Upper lobe of left lung (tissue), 6 donors: ENCODE results near the gene RNH1. TPM values are rescaled to one million over a fixed set of nuclear protein-coding genes. Genes with fewer than 3 reads are reported as not detected.

ENCODE experiments used
- ATAC-seq, 2 donors: fragments of 200-7000 bp; cut with Tn5 transposase; one replicate each; pipeline ENCODE4 v1.9.1; 2022; ENCODE audit warnings: mild to moderate bottlenecking in 2 of 2, moderate library complexity in 2 of 2; ENCODE audit not compliant: low FRiP score in 2 of 2
- DNase-seq, 2 donors: peaks; one replicate each; pipeline ENCODE4 v3.0.0-alpha.2; 2019 to 2020
- H3K27ac ChIP-seq, 4 donors: fragments of 200-600 bp; sonication (generic); one replicate each; pipeline ENCODE4 v1.5.1; 2016 to 2019
- H3K27me3 ChIP-seq, 4 donors: fragments of 200-600 bp; sonication (generic); one replicate each; pipeline ENCODE4 v1.5.1; 2017 to 2019
- H3K36me3 ChIP-seq, 4 donors: fragments of 200-600 bp; sonication (generic); one replicate each; pipeline ENCODE4 v1.5.1; 2016 to 2019
- H3K4me1 ChIP-seq, 4 donors: fragments of 200-600 bp; sonication (generic); one replicate each; pipeline ENCODE4 v1.5.1; 2018 to 2019
- H3K4me3 ChIP-seq, 4 donors: fragments of 200-600 bp; sonication (generic); one replicate each; pipeline ENCODE4 v1.5.1; 2017 to 2019; ENCODE audit warnings: mild to moderate bottlenecking in 2 of 4, moderate library complexity in 1 of 4
- H3K9me3 ChIP-seq, 4 donors: fragments of 200-600 bp; sonication (generic); one replicate each; pipeline ENCODE4 v1.5.1; 2018 to 2019
- CTCF ChIP-seq, 6 experiments: fragments of 450-650 bp in 4 of 6; fragments of 200-600 bp in 2 of 6; sonication (generic) in 2 of 6; IDR thresholded peaks; one replicate each; pipeline ENCODE4 v1.5.1; 2016 to 2019; ENCODE audit warnings: antibody characterized with exemption in 6 of 6
- EP300 ChIP-seq, 4 donors: sonication (generic); formaldehyde crosslinking; IDR thresholded peaks; one replicate each; pipeline ENCODE4 v1.5.1; 2017; ENCODE audit warnings: antibody characterized with exemption in 4 of 4, control low read depth in 2 of 4
- POLR2A ChIP-seq, 4 donors: fragments of 450-650 bp; IDR thresholded peaks; one replicate each; pipeline ENCODE4 v1.5.1; 2016 to 2017; ENCODE audit warnings: antibody characterized with exemption in 4 of 4, mild to moderate bottlenecking in 2 of 4
- POLR2AphosphoS5 ChIP-seq, 2 donors: sonication (generic); formaldehyde crosslinking; IDR thresholded peaks; one replicate each; pipeline ENCODE4 v1.5.1; 2017; ENCODE audit warnings: antibody characterized with exemption in 2 of 2
- WGBS, 2 donors: methylation state at CpG; one replicate each; pipeline ENCODE4 v1.1.5; 2017 to 2018; 5-methylcytosine and 5-hydroxymethylcytosine counted together
- total RNA-seq, 6 donors: library from RNA; depleted of rRNA in 4 of 6; stranded (reverse); fragments of >200 nt in 4 of 6; gene quantifications; one replicate each; pipeline versions ENCODE4 v1.1.0 to v1.2.1, GENCODE V29; 2016 to 2021
- donor health status: DM: no; HTN: no; CAD: no; lungs with moderate emphysema.
- donor health status: DM: no; HTN: yes; CAD: no; lungs with severe emphysema.

The RNH1 gene
- total RNA-seq, 6 donors from 2014 or later: 236 to 374 (median 339) TPM

- DNase-seq (no peak), ATAC-seq (no peak)
- TF ChIP-seq POLR2A (IDR thresholded peaks at IDR 0.05) (no peak), EP300 (IDR thresholded peaks at IDR 0.05) (no peak), CTCF (IDR thresholded peaks at IDR 0.05) (no peak), POLR2AphosphoS5 (IDR thresholded peaks at IDR 0.05) (no peak)
- H3K4me1 ChIP-seq: peaks cover 0 to 12% (median 6%) of the 10 kb centered on the region in 4 donors
- no peaks in the 10 kb centered on the region for H3K9me3 ChIP-seq
- H3K27ac ChIP-seq: no peak overlapping the region
- whole genome bisulfite sequencing, 2 donors: 90 to 93% methylated on average over 6 of the region's 6 CpGs
- no peaks in the 10 kb centered on the region for H3K27me3 ChIP-seq
- no peak overlapping the region for H3K4me3 ChIP-seq
- H3K36me3 ChIP-seq: peaks cover 0 to 25% (median 5%) of the 10 kb centered on the region in 4 donors
These were observed 8.1 kb upstream of the RNH1 start for GRCh38 chr11:515131-515530.

GRCh38 chr11:514606-515005 is 7.6 kb upstream of the RNH1 start:
- DNase-seq (no peak), ATAC-seq (no peak)
- Histone ChIP-seq H3K4me3 (no peak overlapping the region), H3K27ac (no peak overlapping the region), H3K27me3 (no peaks in the 10 kb centered on the region), H3K4me1 (peaks cover 0 to 12% (median 6%) of the 10 kb centered on the region in 4 donors), H3K9me3 (no peaks in the 10 kb centered on the region), H3K36me3 (peaks cover 0 to 30% (median 5%) of the 10 kb centered on the region in 4 donors)
- no peak for TF ChIP-seq POLR2A (IDR thresholded peaks at IDR 0.05)
- no peak for TF ChIP-seq POLR2AphosphoS5 (IDR thresholded peaks at IDR 0.05)
- no peak for TF ChIP-seq CTCF (IDR thresholded peaks at IDR 0.05)
- no peak for TF ChIP-seq EP300 (IDR thresholded peaks at IDR 0.05)
- WGBS, 2 donors: 73 to 89% methylated on average over 10 of the region's 10 CpGs

GRCh38 chr11:512761-513595 is 5.9 kb upstream of the RNH1 start:
- H3K36me3 ChIP-seq: peaks cover 0 to 46% (median 13%) of the 10 kb centered on the region in 4 donors
- peak in 1 of 2 donors; percentile 64 for DNase-seq
- no peaks in the 10 kb centered on the region for H3K9me3 ChIP-seq
- no peak overlapping the region for H3K4me3 ChIP-seq
- no peak for ATAC-seq
- H3K27ac ChIP-seq: no peak overlapping the region
- whole genome bisulfite sequencing, 2 donors: 91 to 92% methylated on average over 24 to 29 of the region's 29 CpGs
- H3K27me3 ChIP-seq: no peaks in the 10 kb centered on the region
- TF ChIP-seq POLR2AphosphoS5 (IDR thresholded peaks at IDR 0.05): no peak
- no peak for TF ChIP-seq EP300 (IDR thresholded peaks at IDR 0.05)
- no peak for TF ChIP-seq POLR2A (IDR thresholded peaks at IDR 0.05)
- TF ChIP-seq CTCF (IDR thresholded peaks at IDR 0.05): no peak
- H3K4me1 ChIP-seq: peaks cover under 1 to 5% (median 3%) of the 10 kb centered on the region in 4 donors

GRCh38 chr11:508956-509355 is 1.9 kb upstream of the RNH1 start:
- DNase-seq: no peak
- peaks cover 0 to 42% (median 12%) of the 10 kb centered on the region in 4 donors for H3K36me3 ChIP-seq
- no peak for ATAC-seq
- H3K27me3 ChIP-seq: no peaks in the 10 kb centered on the region
- no peak overlapping the region for H3K4me3 ChIP-seq
- TF ChIP-seq POLR2A (IDR thresholded peaks at IDR 0.05) (no peak), CTCF (IDR thresholded peaks at IDR 0.05) (no peak), POLR2AphosphoS5 (IDR thresholded peaks at IDR 0.05) (no peak), EP300 (IDR thresholded peaks at IDR 0.05) (no peak)
- H3K27ac ChIP-seq: no peak overlapping the region
- H3K4me1 ChIP-seq: peaks cover 24 to 34% (median 28%) of the 10 kb centered on the region in 4 donors
- 88 to 93% methylated on average over 5 of the region's 5 CpGs for WGBS, 2 donors
- H3K9me3 ChIP-seq: no peaks in the 10 kb centered on the region
